COLO668 (cell line): ENCODE data around the gene HDLBP.

Experiments
- DNase-seq: peaks from one replicate; lab custom pipeline; 2025; ENCODE audit not compliant: unreplicated experiment; lab: John Stamatoyannopoulos, UW

Gene HDLBP

GRCh38 chr2:241315093-241315878 lies at the start of gene HDLBP:
Gene HDLBP (minus strand): TSS chr2:241315672. CDS start chr2:241266869, 48,803 bp downstream.
- peak; percentile 99 for DNase-seq

- DNase-seq, result no peak
Measured at GRCh38 chr2:241364781-241365180, 49.3 kb upstream of the HDLBP start.

GRCh38 chr2:241363426-241363825 lies 48.0 kb upstream of the HDLBP start:
- DNase-seq, result peak; percentile 16

- DNase-seq, result no peak
Measured at GRCh38 chr2:241359481-241360045, 44.1 kb upstream of the HDLBP start.

GRCh38 chr2:241358470-241358869 lies 43.0 kb upstream of the HDLBP start:
- no peak for DNase-seq

GRCh38 chr2:241357531-241357930 lies 42.1 kb upstream of the HDLBP start:
- DNase-seq, result no peak

GRCh38 chr2:241356871-241357260 lies 41.4 kb upstream of the HDLBP start:
- DNase-seq, result no peak

- DNase-seq, result peak; percentile 99
Measured at GRCh38 chr2:241355983-241356870, 40.8 kb upstream of the HDLBP start, which contains the start of gene FARP2. Gene FARP2 (plus strand): TSS chr2:241356285. CDS start chr2:241373108, 16,823 bp downstream.

GRCh38 chr2:241354668-241355658 lies 39.5 kb upstream of the HDLBP start:
- DNase-seq, result peak; percentile 84

- DNase-seq, result no peak
Measured at GRCh38 chr2:241352227-241352626, 36.8 kb upstream of the HDLBP start.

GRCh38 chr2:241351640-241352031 lies 36.2 kb upstream of the HDLBP start:
- no peak for DNase-seq

- DNase-seq, result peak; percentile 40
Measured at GRCh38 chr2:241350878-241351639, 35.6 kb upstream of the HDLBP start.

GRCh38 chr2:241350530-241350877 lies 35.0 kb upstream of the HDLBP start:
- DNase-seq, result no peak

GRCh38 chr2:241349941-241350340 lies 34.5 kb upstream of the HDLBP start:
- DNase-seq, result no peak

GRCh38 chr2:241344925-241345651 lies 29.6 kb upstream of the HDLBP start:
- DNase-seq, result no peak

GRCh38 chr2:241340631-241341163 lies 25.2 kb upstream of the HDLBP start:
- no peak for DNase-seq

GRCh38 chr2:241339839-241340630 lies 24.6 kb upstream of the HDLBP start:
- no peak for DNase-seq

- DNase-seq, result no peak
Measured at GRCh38 chr2:241334813-241335212, 19.3 kb upstream of the HDLBP start.
